Hematopoietic multipotent progenitor cell treated with erythropoietin and hydrocortisone succinate and interleukin-3 and kit ligand, for 6 days (in vitro differentiated cells): Measurements from ENCODE around the gene AHI1.

Experiments used
- DNase-seq: peaks from one replicate; pipeline ENCODE4 v3.0.0-alpha.2; 2015

Gene AHI1

DNA sequence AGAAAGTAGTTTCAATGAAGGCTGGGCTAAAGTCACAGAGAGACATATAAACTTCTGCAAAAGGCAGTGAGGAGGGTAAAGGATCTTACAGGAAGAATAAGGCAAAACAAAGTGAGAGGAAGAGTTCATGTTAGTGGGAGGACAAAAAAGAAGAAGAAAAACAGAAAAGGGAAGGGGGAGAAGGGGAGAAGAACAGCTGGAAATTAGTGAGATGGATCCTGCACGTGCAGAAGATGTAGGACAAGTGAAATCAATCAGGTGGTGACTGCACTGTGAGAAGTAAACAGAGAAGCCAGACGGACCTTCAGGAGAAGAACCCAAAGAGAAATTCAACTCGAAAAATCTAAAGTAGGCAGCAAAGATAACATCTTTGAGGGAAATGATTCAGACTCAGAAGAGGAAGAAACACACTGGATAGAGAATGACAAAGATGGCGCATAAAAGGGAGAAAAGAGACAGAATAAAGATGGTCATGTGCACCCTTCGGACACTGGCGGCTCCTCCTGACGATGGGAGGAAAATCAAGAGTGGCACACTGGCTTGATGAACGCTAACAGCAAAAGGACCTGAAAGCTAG, 210.5 kb downstream of the AHI1 start:
- DNase-seq = peak; percentile 59

DNA sequence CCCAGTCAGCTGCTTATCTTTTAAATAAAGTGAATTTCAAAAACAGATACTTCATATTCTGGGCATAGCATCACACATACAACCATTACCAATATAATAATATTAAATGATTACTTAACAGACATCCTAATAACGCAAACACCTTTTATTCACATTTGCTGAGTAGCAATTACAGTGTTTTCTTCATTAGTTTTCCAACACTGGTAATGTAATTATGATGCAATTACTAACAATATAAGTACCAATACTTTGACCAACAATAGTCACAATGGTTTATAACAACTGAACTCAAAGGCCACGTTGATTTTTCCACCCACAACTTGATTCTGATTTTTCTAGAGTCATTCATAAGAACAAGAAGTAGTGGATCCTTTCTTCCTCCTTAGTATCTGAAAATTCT, 212.4 kb downstream of the AHI1 start:
- no peak for DNase-seq

DNA sequence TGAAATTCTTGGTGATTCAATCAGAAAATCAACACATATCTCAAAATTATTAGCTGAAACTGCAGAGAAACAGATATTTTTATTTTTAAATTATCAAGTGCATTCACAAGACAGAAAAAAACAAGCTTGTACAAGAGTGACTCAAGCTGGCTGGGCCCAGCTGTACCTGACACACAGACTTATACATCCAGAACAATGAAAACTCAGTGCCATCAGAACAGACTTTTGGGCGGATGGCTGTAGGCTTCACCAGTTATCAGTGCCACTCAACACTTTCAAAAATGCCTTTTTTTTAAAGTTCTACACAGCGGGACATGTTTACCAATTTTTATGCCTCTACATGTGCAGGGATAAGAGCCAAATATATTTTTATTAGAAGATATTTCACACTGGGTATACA, 213.6 kb downstream of the AHI1 start:
- peak; percentile 56 for DNase-seq

DNA sequence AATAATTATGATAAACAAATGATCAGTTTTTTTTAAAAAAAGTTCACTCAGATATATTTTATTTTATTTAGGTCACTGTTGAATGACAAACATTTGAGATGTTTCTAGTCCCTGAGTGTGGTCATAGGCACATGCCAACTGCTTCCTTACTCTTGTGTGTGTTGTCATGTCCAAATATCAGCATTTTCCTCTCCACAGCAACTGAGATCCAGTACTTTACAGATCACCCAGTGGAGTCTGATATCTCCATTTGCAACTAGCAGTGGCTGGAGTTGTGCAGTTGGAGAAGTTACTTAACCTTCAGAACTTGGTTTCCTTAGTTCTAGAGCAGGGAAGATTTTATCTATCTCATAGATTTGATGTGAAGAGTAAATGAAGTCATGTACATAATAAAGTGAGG, 215.1 kb downstream of the AHI1 start:
- peak; percentile 27 for DNase-seq

DNA sequence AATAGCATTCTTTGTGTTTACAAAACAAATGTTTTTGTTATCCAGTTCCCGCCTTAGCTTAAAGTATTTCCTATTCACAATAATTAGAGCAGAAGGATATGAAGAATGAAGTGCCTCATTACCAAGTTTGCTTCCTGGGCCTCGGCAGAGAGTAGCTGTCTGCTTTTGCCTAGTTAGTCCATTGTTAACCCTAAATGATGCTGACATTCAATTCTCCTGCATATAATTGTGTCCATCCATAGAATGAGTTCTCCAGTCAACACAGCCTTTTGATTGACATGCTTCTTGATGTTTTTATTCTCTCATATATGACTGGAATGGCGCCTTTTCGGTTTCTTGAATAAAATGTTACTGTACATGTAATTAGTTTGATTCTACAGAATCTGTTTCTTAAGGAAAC, 215.6 kb downstream of the AHI1 start:
- DNase-seq = no peak

DNA sequence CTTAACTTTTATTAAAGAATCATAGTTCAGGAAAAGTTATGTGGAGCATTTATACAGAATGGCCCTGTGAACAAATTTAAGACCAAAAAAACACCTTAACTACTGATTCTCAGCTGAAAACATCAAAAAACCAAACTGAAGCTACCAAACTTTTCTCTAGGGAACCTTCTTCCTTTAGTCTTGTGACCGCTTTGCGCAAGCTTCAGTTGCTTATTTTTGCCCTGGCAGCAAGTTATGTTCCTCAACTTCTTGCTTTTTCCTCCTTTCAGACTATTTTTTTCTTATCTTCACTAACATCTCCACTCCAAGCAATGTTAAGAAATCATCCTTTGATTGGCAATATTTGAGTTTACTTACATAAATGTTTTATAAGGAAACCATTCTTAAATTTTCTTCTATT, 216.3 kb downstream of the AHI1 start:
- peak; percentile 71 for DNase-seq

DNA sequence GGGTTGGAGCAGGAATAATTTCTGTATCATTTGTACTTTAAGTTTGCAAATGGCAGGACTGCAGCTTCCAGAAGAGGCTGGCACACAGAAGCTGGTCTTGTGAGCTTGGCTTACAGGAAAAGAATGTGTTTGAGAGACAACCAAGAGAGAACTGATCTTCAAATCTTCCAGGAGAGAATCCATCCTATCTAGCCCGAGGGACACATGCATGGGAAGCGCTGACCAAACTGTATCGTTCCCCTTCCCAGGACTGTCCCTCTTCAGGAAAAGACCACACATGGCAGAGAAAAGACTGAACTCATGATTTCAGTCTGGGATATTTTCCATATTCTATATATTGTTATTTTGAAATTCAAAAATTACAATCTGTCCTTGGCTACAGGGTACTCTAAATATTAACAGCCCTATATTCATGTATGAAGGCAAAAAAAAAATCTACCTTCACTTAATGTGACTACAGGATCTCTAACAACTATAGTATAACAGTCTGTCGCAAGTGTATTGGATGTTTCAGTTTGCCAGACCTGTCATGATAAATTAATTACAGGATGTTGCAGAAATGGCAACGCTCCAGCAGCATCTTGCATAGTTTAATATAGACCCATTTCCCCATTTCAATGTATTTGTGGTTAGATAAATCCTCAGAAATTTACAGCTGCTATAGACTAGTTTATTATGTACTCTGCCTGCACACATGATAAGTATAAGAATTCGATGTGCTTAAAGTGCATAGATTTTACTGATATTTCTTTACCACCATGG, 217.0 kb downstream of the AHI1 start:
- peak; percentile 92 for DNase-seq

DNA sequence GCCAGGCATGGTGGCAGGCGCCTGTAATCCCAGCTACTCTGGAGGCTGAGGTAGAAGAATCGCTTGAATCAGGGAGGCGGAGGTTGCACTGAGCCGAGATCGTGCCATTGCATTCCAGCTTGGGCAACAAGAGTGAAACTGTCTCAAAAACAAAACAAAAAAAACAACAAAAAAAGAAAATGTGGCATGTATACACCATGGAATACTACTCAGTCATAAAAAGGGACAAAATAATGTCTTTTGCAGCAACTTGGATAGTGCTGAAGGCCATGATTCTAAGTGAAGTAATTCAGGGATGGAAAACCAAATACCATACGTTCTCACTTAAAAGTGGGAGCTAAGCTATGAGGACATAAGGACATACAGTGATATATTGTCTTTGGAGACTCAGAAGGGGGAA, 220.1 kb downstream of the AHI1 start:
- no peak for DNase-seq

DNA sequence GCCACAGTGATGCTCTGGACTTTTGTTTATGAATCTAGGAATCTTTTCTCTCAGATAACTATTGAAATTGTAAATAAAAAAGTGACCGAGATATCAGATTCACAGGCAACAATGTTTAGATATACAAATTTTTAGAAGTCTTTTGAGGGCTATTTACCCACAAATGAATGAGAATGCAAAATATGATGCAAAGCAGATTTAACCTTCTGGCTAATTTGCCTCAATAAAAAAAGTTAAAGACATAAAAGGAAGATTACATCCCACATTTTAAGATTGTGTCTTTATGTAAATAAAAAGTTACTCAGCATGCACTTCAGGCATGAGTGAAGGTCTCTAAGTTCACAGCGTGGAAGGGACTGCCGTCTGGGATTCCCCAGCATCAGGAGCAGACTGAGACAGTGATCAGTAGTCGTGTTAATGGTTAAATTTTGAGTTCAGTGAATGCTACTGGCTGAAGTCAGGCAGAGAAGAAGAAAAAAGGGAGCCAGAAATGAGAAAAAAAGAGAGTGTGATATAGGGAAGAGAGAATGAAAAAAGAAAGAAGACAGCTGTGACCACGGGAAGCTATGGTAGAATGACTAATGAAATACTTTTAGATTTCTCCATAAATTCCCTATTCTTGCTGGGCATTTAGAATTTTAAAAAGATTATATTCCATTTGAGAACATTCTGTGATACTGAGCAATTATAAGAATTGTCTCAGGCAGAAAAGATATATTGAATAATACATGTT, 222.8 kb downstream of the AHI1 start:
- DNase-seq = no peak

DNA sequence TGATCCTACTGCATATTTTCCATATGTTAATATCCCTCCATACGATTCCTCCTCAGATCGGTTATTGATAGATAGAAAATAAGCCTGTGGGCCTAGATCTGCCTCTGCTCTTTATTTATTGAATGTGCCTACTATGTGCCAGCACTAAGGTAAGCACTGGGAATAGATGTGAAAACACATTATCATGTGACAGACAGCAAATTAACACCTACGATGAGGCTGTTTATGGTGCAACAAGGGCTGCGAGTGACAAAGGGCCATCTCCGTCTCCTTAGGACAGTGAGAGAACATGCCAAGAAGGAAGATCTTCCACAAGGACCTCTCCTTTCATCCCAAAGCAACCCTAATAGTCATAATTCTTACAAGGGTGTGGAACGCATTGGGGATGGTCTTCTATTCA, 225.9 kb downstream of the AHI1 start:
- DNase-seq = no peak

DNA sequence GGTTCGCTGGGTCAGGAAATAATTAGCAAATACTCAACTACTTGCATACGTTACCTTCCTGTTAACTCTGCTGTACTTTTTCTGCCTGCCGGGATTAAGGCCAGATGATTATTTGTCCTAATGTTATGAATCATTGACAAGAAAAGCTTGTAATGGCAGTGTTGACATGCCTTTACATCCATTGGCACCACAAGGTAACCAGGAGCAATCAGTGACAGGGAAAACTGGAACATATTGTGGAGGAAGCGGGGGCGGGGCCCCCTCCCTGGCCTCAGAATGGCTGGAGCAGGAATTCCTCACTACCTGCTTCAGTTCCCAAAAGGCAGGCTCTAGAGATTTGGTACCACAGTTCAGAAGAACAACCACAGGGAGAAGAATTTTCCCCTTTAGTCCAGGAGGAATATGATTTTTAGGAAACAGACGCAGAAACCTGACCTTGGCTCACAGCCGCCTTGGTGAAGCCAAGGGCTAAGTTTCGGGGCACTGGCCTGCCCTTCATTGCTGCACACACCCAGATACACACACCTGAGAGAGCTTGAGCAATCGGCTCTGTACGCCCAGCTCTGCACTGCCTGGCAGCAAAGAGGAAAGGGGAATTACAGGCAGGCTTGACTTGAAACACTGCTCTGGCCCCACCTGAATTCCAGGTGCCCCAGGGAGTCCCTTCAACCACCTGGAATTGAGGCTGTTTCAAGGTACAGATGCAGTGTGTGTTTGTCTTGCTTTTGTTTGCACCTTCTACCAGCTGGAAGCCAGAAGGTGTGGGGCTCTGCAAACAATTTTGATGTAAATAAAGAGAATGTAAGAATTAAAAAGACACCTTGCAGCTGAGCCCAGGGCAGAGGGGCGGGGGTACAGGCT, 226.6 kb downstream of the AHI1 start:
- no peak for DNase-seq

DNA sequence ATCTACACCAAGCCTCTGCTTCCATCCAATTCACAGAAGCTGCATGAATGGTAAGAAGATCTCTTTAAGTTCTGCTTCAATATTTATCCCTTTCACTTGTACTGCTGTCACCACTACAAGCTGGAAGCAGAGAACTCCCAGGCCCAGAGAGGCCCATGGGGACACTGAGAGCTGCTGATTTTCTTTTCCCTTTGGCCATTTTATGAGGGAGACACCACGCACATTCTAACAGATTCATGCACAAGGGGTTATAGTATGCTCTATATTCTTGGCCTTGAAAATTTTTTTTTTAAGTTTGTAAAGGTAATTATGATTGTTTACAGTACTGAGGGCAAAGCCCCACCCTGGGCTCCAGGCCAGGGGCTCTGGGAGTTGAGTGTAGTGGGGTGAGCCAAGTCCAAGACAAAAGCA, 228.1 kb downstream of the AHI1 start:
- no peak for DNase-seq

DNA sequence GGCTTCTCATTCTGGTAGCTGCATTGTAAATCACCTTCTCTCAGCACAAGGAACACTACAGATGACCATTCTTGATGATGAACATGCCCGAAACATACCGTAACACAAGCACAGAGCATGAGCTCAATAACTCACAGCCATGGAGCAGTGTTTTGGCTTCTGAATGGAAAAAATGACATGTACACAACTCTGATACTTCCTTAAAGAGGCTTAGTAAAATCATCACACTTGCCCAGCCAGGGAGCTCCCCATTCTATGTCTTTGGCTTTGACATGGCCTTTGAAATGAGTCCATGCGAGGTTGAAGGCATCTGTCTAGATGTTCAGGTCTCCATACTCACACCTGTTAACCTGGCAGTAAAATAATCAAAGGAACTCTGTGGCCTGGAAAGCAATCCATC, 228.8 kb downstream of the AHI1 start:
- DNase-seq = no peak

DNA sequence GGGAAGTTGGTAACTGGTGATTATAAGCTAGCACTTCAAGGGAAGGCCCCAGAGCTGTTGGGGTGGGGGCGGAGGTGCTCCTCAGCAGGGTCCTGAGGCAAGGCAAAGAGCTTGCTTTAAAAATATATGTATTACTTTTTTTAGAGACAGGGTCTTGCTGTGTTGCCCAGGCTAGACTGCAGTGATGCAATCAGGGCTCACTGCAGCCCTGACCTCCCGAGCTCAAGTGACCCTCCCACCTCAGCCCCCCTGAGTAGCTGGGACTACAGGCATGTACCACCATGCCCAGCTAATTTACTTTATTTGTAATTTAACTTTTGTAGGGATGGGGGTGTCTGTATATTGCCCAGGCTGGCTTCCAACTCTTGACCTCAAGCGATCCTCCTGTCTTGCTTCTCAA, 229.3 kb downstream of the AHI1 start:
- DNase-seq = no peak

DNA sequence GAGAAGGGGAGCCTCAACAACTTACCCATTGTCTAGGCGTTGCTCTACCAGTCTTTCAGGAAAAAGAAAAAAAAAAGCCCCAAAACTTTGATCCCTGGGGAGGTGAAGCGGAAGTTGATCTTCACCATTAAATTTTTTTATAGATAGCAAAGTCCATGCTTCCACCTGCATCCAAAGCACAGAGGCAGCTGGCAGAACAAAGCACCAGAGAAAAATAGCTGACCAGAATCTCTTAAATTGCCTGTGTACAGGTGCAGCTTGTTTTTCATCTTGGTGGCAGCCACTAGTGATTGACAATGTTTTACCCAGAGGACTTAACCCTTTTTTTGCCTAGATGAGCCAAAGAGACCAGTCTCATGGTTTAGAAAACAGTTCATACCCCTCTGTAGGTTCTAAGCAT, 230.5 kb downstream of the AHI1 start:
- no peak for DNase-seq

DNA sequence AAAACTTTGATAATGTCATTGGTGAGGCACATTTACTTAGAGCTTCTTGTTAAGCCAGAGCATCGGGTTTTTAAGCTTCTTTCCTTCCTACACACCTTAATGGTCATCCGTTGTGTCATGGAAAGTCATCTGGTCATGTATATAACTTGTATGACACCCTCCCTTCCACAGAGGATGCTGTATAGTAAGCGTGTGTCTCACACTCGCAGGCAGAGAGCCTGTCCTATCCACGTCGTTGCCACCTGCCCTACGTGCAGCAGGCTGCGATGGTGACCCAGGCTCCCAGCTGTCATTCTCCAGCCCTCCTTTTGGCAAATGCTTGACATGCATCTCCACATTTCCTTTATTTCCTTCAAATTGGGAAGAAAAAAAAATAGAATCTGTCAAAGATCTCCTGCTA, 230.9 kb downstream of the AHI1 start:
- no peak for DNase-seq

DNA sequence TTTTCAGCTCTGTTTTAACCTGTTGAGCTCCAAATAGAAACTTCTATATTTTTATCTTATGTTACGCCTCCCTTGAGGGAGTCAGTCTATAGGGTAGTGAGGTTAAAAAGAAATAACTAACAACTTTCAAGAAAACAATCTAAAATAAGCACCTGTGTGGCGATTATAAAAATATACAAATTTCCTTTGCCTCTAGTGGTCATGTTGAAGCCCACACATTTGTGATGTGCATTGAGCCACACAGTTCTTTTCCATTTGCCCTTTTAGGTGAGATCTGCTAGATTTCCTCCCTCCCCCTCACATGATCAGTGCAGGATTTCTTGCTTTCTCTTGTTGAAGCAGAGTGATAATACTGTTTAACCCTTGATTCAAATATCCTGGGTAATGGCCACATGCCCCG, 232.3 kb downstream of the AHI1 start:
- DNase-seq = peak; percentile 15

DNA sequence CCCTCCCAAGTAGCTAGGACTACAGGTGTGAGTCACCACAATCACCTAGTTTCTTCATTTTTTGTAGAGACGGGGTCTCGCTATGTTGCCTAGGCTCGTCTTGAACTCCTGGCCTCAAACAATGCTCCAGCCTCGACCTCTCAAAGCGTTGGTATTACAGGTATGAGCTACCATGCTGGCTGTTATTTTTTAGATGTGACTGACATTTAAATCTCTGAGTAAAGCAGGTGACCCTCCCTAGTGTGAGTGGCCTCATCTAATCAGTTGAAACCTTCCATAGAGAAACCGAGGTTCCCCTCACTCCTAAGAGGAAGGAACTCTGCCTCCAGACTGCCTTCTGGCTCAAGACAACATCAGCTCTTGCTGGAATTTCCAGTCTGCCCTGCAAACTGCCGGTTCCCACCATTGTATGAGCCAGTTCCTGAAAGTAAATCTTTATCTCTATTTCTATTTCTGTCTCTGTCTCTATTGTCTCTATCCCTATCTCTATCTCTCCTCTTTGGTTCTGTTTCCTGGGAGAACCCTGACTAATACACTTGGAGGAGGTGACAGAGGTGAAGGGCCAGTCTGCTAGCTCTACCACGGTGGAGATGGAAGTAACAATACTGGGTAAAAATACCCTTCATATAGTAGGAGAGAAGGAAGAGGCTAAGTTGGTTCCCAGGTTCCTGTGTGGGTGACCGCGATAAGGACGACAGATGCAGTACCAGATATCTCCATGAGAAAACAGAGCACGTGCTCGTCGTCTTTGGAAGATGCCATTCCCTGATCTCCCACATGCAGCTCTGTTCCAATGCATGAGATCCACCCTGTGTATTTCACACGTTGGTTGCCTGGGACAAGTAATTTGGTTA, 235.4 kb downstream of the AHI1 start:
- DNase-seq = peak; percentile 58

DNA sequence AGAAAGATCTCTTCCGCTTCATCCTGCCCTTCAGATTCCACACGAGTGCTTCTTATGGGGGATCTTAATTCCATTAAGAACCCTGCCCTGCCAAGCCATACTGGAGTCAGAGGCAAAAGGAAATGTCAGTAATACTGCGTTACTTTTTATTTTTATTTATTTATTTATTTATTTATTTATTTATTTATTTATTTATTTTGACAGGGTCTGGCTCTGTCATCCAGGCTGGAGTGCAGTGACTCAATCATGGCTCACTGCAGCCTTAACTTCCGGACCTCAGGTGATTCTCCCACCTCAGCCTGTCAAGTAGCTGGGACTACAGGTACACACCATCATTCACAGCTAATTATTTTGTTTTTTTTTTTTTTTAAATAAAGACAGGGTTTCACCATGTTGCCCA, 236.9 kb downstream of the AHI1 start:
- no peak for DNase-seq

DNA sequence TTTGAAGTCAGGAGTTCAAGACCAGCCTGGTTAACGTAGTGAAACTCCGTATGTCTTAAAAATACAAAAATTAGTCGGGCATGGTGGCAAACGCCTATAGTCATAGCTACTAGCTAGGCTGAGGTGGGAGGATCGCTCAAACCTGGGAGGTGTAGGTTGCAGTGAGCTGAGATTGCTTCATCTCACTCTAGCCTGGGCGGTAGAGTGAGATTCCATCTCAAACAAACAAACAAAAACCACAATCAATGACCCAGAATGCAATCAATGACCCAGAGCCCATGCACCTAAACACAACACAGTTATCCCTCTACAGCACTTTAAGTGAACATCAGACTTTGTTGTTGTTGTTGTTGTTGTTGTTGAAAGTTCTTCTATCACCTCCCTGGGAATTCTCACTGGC, 238.6 kb downstream of the AHI1 start:
- DNase-seq = no peak

DNA sequence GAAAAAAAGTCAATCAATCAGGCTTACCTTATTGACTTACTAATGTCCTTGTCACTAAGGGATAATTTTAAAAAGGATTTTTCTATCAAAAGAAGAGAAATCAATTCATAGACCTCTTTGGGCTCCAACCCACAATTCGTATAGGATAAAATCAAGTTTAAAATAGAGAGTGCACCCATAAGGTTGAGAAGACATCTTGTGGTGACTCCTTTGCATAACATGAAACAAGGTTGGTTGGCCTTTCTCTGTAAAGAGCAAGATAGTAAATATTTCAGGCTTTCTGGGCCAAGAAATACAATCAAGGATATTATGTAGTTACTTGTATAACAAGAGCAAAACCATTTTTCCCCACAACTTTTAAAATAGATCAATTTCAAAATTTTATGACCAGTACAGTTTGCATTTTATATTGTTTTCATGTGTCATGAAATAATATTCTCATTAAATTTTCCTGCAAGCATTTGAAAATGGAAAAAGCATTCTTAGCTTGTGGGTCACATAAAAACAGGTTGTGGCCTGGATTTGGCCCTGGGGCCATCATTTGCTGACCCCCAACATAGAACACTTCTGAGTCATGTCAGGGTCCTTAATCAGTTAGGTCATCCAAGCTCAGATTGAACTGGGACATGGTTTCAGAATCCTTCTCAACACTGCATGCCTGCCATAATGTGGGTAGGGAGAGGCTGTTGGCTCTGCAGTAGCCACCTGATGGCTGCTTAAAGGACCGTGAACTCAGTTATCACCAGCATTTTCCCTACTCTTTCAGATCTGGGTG, 239.7 kb downstream of the AHI1 start:
- DNase-seq = peak; percentile 66

DNA sequence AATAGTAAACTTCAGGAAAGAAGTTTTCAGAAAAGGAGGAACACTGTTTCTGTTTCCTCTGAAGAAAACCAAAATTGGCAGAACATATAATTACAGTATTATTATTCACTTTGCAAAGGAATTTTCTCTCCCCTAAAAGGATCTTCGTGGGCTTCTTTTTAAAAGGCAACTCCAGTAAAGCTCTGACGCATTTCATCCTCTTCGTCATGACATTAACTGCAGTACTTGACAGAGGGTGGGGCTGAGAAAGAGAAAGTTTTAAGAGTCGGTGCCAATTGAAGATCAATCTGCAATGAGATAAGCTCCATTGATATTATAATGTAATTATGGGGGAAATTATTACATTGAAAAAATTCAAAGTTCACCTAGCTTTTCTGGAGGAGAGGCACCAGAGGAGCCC, 240.7 kb downstream of the AHI1 start:
- no peak for DNase-seq
